Camera-type eye (tissue), 1 donor: ENCODE measurements around the gene PCDHGB6. TPM values are rescaled to one million over a fixed set of nuclear protein-coding genes. Genes with fewer than 3 reads are reported as not detected.

Experiments
- total RNA-seq: library from RNA; depleted of rRNA; stranded (reverse); fragments of >200 nt; gene quantifications from one replicate; pipeline ENCODE4 v1.2.3, GENCODE V29; 2014

PCDHGB6 gene
- total RNA-seq, 1 donor from 2014 or later: 15.1 TPM

Other genes with a start within 250 kb of the PCDHGB6 start
- 7.9 TPM for gene PCDHB7, start 235.4 kb upstream of the PCDHGB6 start, total RNA-seq
- gene PCDHB8, start 230.2 kb upstream of the PCDHGB6 start, total RNA-seq: 3.4 TPM
- gene PCDHB16, start 225.6 kb upstream of the PCDHGB6 start, total RNA-seq: 9.2 TPM
- 5.9 TPM for gene PCDHB9, start 220.9 kb upstream of the PCDHGB6 start, total RNA-seq
- 12.9 TPM for gene PCDHB10, start 215.7 kb upstream of the PCDHGB6 start, total RNA-seq
- gene PCDHB11, start 208.4 kb upstream of the PCDHGB6 start, total RNA-seq: 9.5 TPM
- gene PCDHB12, start 199.3 kb upstream of the PCDHGB6 start, total RNA-seq: 15.0 TPM
- 11.2 TPM for gene PCDHB13, start 194.1 kb upstream of the PCDHGB6 start, total RNA-seq
- gene PCDHB14, start 184.7 kb upstream of the PCDHGB6 start, total RNA-seq: 13.5 TPM
- 14.5 TPM for gene PCDHB15, start 162.6 kb upstream of the PCDHGB6 start, total RNA-seq
- gene SLC25A2, start 104.0 kb upstream of the PCDHGB6 start, total RNA-seq: not detected
- 133 TPM for gene TAF7, start 87.2 kb upstream of the PCDHGB6 start, total RNA-seq
- 1.8 TPM for gene PCDHGA1, start 77.5 kb upstream of the PCDHGB6 start, total RNA-seq
- 15.8 TPM for gene PCDHGA2, start 69.3 kb upstream of the PCDHGB6 start, total RNA-seq
- 7.5 TPM for gene PCDHGA3, start 64.2 kb upstream of the PCDHGB6 start, total RNA-seq
- 10.9 TPM for gene PCDHGB1, start 57.9 kb upstream of the PCDHGB6 start, total RNA-seq
- 11.1 TPM for gene PCDHGA4, start 53.0 kb upstream of the PCDHGB6 start, total RNA-seq
- 14.6 TPM for gene PCDHGB2, start 48.0 kb upstream of the PCDHGB6 start, total RNA-seq
- gene PCDHGA5, start 43.9 kb upstream of the PCDHGB6 start, total RNA-seq: 10.6 TPM
- gene PCDHGB3, start 37.8 kb upstream of the PCDHGB6 start, total RNA-seq: 14.2 TPM
- 13.2 TPM for gene PCDHGA6, start 34.1 kb upstream of the PCDHGB6 start, total RNA-seq
- 11.2 TPM for gene PCDHGA7, start 25.3 kb upstream of the PCDHGB6 start, total RNA-seq
- 20.7 TPM for gene PCDHGB4, start 20.3 kb upstream of the PCDHGB6 start, total RNA-seq
- gene PCDHGA8, start 15.4 kb upstream of the PCDHGB6 start, total RNA-seq: 10.1 TPM
- 23.4 TPM for gene PCDHGB5, start 10.1 kb upstream of the PCDHGB6 start, total RNA-seq
- 21.7 TPM for gene PCDHGA9, start 5.2 kb upstream of the PCDHGB6 start, total RNA-seq
- 15.6 TPM for gene PCDHGA10, start 5.0 kb downstream of the PCDHGB6 start, total RNA-seq
- 26.6 TPM for gene PCDHGB7, start 9.7 kb downstream of the PCDHGB6 start, total RNA-seq
- 19.0 TPM for gene PCDHGA11, start 13.0 kb downstream of the PCDHGB6 start, total RNA-seq
- gene PCDHGA12, start 22.5 kb downstream of the PCDHGB6 start, total RNA-seq: 12.6 TPM
- gene PCDHGC3, start 67.9 kb downstream of the PCDHGB6 start, total RNA-seq: 79.3 TPM
- gene PCDHGC4, start 77.0 kb downstream of the PCDHGB6 start, total RNA-seq: 25.1 TPM
- 6.6 TPM for gene PCDHGC5, start 81.1 kb downstream of the PCDHGB6 start, total RNA-seq
- 28.9 TPM for gene DIAPH1, start 211.0 kb downstream of the PCDHGB6 start, total RNA-seq
- gene HDAC3, start 228.8 kb downstream of the PCDHGB6 start, total RNA-seq: 51.2 TPM
- gene RELL2, start 229.0 kb downstream of the PCDHGB6 start, total RNA-seq: 4.0 TPM
- gene FCHSD1, start 243.4 kb downstream of the PCDHGB6 start, total RNA-seq: 20.8 TPM